Measurements from ENCODE around the gene ANKRD33B.
A peak's percentile ranks its signal among the peaks of the same experiment; 100 is the strongest.
"Not testable (repeated sequence)": the region's sequence is repeated elsewhere in the genome, so short reads cannot be mapped to it uniquely, and the experiment has no call there.

Gene ANKRD33B

DNA sequence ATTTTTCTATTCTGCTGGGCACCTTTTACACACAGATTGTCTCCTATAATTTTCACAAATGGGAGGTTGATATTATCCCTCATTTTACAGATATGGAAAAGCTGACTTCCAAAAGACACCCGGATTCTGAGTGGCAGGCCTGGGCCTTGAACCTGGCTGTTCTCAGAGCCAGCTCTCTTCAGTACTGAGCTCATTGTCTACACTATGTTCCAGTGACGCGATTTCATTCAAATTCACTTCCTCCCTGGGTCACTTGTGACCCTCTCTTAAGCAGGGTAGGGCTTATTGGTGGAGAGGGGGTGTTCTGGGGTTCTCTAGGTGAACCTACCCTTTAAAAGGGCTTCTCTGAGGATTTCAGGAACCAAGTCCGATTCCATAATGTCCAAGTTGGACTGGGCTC, 70.2 kb downstream of the ANKRD33B start:
- DNase-seq (ENCODE audit: low read depth in 4 of 4, low spot score in 1 of 4): no peak

DNA sequence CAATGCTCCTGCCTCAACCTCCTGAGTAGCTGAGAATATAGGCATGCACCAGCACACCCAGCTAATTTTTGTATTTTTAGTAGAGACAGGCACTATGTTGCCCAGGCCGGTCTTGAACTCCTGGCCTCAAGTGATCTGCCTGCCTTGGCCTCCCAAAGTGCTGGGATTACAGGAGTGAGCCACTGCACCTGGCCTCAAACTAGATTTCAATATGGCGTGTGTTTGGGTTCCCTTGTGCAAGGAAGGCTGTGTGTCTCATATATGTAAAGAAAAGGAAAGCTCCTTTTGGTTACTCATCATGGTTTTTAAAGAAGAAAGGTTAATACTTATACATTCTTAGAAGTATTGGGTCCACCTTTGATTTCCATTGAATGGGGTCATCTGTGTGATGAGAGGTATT, 70.7 kb downstream of the ANKRD33B start:
- no peak for DNase-seq (ENCODE audit: low read depth in 4 of 4, low spot score in 1 of 4)

DNA sequence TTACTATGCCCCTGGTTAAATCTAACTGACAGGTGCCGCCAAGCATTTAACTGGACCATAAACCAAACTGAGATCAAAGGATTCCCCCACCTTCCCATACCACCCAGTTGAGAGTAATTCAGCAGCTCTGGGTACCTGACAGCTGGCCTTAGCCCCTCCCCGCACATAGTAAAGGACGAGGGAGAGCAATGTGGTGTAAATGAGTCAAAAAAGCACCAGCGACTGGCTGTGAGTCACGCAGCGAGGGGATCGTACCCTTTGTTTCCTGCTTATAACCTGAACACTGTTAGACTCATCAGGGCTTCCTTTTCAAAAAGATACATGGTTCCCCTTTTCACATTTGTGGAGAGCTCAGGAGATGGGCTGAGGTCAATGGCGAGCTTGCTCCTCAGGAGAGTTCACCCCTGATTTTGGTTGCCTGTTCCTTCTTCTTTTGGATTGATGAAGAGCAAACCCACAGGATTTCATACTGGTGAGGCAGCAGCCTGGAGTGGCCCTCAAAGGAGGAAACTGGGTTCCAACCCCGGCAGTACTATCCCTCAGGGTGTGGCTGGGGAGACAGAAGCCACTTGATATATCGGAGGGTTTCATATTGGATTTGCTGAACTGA, 71.5 kb downstream of the ANKRD33B start:
- DNase-seq (ENCODE audit: low read depth in 4 of 4, low spot score in 1 of 4): peak; percentile 34 to 75 (median 53)

DNA sequence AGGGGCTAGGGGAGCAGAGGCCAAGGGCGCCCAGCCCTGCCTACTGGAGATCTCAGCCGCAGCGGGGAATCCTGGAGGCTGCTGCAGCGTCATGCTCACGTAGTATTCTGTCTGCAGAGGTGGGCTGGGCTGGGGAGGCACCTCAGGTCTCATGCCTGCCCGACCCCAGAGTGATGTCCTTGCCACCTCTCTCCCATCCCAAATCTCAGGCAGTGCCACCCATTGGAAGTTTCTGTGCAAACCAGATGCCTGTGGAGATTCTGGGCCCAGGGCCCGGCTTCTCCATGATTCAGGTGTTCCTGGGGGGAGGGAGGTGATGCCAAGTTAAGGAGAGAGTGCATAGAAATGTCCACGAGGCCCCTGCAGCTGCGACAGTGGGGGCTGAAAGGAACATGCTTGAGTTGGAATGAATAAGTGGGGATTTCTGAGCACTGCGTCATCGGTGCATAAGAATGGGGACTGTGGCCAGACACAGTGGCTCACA, 72.0 kb downstream of the ANKRD33B start:
- DNase-seq (ENCODE audit: low read depth in 4 of 4, low spot score in 1 of 4): peak in 1 of 4 experiments; percentile 34

DNA sequence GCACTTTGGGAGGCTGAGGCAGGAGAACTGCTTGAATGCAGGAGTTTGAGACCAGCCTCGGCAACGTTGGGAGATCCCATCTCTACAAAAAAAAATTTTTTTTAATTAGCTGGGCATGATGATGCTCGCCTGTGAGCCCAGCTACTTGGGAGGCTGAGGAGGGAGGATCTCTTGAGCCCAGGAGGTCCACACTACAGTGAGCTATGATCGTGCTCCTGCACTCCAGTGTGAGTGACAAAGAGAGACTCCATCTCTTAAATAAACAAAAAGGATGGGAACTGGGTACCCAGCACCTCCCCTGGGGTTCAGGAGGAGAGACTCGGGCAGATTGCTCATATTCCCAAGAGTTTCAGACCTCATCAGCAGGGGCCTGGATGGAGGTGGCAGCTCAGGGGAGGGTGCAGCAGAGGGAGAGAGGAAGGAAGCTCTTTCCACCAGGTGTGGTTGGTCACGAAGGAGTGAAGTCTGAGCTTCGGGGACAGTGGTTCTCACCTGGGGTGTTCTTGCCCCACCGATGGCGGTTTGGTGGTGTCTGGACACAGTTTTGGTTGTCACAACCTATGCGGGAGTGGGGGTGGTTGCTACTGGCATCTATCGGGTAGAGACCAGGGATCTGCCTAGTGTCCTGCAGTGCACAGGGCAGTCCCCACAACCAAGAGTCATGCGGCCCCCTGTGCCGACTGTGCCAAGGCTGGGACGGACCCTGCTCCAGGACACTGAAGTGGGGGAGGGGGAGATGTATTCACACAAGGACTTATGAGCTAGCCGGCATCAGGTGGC, 72.7 kb downstream of the ANKRD33B start:
- no peak for DNase-seq (ENCODE audit: low read depth in 4 of 4, low spot score in 1 of 4)

DNA sequence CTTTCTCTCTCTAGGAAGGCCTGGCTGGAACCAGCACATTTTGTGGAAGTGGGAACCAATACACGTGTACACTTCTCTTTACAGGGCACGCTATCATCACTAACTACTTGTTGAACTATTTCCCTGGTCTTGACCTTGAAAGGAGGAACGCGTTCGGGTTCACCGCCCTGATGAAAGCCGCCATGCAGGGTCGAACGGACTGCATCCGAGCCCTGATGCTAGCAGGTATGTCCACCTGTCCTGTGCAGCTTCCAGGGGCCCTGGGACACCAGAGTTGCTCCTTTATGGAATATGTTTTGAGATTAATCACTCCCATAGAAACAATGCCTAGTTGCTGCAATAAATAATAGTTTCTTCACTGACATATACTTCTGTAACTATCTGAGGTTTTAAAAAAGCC, 74.1 kb downstream of the ANKRD33B start:
- DNase-seq (ENCODE audit: low read depth in 4 of 4, low spot score in 1 of 4): no peak

DNA sequence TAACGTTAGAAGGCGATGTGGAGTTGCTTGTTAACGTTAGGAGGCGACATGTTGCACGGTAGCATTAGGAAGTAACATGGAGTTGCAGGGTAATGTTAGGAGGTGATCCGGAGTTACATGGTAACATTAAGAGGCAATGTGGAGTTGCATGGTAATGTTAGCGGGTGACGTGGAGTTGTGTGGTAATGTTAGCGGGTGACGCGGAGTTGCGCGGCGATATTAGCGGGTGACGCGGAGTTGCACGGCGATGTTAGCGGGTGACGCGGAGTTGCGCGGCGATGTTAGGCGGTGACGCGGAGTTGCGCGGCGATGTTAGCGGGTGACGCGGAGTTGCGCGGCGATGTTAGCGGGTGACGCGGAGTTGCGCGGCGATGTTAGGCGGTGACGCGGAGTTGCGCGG, 74.9 kb downstream of the ANKRD33B start:
- DNase-seq (ENCODE audit: low read depth in 4 of 4, low spot score in 1 of 4): not testable (repeated sequence)

DNA sequence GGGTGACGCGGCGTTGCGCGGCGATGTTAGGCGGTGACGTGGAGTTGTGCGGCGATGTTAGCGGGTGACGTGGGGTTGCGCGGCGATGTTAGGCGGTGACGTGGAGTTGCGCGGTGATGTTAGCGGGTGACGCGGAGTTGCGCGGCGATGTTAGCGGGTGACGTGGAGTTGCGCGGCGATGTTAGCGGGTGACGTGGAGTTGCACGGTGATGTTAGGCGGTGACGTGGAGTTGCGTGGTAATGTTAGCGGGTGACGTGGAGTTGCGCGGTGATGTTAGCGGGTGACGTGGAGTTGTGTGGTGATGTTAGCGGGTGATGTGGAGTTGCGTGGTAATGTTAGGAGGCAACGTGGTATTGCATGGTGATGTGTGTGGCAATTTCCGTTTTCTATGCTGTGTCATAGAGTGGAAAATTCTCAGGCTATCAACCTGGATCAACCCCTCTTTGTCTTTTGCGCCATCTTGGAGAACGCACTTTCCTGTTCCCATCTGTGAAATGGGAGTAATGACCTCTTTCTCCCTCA, 76.0 kb downstream of the ANKRD33B start:
- no peak for DNase-seq (ENCODE audit: low read depth in 4 of 4, low spot score in 1 of 4)

DNA sequence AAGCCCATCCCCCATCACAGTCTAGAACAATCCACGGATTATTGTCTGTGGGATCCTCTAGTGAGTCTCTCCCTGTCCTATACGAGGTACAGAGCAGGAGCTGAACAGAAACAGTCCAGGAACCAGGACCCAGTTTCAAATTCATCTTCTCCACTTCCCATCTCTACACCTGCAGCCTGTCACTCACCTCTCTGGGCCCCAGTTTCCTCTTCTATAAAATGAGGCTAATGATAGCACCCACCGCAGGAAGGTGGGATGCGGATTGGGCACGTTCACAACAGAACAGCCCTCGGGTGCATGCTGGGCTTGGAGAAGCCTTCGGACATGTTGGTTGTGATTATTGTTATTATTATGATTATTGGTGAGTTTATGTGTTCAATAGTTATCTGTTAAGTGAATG, 78.5 kb downstream of the ANKRD33B start:
- no peak for DNase-seq (ENCODE audit: low read depth in 4 of 4, low spot score in 1 of 4)

DNA sequence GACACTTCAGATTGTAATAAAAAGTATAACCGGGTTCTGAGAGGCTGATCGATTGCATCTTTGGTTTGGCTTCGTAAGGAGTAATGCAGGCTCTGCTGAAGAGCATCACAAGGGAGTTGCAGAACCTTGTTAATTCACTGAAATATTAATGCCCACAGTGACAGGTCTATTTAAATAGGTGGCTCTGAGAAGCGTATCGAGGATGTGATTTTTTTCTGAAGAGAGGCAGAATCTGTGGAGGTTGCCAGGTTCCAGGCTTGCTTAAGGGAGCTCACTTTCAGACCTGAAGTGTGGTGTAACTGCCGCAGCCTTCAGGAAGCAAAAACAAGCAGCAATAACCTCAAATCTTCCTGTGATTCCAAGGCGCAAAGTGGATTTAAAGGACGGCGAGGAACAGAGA, 80.3 kb downstream of the ANKRD33B start:
- no peak for DNase-seq (ENCODE audit: low read depth in 4 of 4, low spot score in 1 of 4)

DNA sequence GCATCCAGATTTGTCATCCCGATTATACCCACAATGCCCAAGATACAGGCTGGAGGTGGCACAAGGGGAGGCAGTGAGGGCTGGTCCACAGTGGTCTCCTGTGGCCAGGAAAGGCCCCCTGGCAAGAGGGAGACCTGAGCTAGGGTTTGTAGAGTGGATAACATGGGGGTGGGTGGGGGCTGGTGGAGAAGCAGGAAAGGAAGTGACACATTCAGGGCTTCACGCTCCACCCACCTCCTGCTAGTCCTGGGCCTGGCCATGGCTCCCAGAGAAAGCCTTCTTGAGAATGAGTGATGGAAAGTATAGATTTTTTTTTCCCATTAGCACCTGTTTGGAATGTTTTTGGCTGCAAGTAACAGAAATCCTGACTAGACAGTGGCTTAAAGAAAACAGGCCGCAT, 81.3 kb downstream of the ANKRD33B start:
- no peak for DNase-seq (ENCODE audit: low read depth in 4 of 4, low spot score in 1 of 4)

DNA sequence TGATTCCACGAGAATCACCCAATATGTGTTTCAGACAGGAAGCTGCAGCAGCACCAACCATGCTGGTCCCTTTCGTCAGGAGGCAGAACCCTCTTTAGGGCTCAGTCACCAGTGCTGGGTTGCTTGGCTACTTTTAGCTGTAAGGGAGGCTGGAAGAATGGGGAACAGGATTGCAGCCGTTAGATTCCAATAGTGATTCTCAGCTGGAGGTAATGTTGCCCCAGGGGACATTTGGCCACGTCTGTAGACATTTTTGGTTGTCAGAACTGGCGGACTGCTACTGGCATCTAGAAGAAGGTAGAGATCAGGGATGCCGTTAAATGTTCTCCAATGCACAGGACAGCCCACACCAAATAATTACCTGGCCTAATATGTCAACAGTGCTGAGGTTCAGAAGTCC, 81.8 kb downstream of the ANKRD33B start:
- DNase-seq (ENCODE audit: low read depth in 4 of 4, low spot score in 1 of 4): no peak

DNA sequence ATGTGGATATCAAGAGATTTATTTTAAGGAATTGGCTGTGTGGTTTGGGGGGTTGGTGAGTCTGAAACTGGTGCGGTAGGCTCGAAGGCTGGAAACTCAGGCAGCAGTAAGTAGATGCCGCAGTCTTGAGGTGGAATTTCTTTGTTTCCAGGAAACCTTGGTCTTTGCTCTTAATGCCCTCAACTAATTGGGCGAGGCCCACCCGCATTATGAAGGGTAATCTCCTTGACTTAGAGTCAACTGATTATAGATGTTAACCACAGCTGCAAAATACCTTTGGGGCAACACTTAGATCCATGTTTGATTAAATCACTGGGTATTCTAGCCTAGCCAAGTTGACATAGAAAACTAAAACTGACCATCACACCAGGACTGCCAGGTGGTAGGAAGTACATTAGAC, 83.8 kb downstream of the ANKRD33B start:
- no peak for DNase-seq (ENCODE audit: low read depth in 4 of 4, low spot score in 1 of 4)

DNA sequence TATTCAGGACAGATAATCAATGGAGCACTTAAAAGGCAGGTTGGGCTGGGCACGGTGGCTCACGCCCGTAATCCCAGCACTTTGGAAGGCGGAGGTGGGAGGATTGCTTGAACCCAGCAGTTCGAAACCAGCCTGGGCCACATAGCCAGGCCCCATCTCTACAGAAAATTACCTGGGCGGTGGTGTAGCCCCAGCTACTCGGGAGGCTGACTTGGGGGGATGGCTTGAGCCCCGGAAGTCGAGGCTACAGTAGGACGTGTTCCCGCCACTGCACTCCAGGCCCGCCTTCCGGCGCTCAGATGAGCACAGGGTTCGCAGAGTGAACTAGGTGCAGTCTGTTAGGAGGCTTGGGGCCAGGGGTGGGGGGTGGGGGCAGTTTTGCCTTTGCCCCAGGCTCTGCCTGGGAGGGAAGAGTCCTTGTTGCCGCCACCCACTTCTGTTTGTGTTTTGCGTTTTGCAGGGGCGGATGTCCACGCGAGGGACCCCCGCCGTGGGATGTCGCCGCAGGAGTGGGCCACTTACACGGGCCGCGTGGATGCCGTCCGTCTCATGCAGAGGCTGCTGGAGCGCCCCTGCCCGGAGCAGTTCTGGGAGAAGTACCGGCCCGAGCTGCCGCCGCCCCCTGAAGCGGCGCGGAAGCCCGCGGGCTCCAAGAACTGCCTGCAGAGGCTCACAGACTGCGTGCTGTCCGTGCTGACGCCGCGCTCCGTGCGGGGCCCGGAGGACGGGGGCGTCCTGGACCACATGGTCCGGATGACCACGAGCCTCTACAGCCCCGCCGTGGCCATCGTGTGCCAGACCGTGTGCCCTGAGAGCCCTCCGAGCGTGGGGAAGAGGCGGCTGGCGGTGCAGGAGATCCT, 85.2 kb downstream of the ANKRD33B start:
- no peak for DNase-seq (ENCODE audit: low read depth in 4 of 4, low spot score in 1 of 4)

DNA sequence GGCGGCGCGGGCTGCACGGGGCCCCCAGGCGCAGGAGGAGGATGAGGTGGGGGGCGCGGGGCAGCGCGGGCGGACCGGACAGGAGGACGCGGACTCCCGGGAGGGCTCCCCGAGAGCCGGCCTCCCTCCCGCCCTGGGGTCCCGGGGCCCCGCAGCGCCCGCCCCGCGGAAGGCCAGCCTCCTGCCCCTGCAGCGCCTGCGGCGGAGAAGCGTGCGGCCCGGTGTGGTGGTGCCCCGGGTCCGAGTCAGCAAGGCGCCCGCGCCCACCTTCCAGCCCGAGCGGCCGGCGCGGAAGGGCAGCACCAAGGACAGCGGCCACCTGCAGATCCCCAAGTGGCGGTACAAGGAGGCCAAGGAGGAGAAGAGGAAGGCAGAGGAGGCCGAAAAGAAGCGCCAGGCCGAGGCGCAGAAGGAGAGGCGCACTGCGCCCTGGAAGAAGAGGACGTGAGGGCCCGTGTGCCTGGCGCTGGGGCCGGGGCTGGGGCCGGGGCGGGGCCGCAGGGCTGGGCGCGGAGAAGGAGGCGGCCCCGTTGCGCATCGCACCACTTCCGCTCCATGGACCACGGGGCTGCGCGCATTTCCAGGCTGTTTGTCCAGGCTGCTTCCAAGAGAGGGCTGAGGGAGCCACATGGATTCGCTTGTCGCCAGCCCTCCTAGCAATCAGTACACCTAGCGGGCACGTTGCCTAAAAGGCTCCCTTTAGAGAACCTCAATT, 86.0 kb downstream of the ANKRD33B start:
- DNase-seq (ENCODE audit: low read depth in 4 of 4, low spot score in 1 of 4): no peak

DNA sequence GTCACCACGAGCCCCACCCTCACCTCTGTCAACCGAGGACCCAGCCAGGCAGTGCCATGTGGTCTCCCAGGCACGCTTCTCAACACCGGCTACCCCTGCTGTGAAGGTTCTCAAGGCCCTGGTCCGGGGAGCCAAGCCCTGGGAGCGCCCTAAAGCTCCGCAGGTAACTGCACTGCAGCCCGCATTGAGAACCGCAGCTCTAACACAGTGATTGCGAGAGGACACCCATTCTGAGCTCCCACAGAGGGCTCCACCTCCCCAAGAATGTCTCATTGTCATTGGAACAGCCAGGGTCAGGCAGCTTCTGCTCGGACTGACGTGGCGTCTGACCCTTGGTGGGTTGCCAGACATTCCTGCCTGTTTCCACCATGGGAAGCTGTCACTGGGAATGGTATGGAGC, 88.3 kb downstream of the ANKRD33B start:
- no peak for DNase-seq (ENCODE audit: low read depth in 4 of 4, low spot score in 1 of 4)

DNA sequence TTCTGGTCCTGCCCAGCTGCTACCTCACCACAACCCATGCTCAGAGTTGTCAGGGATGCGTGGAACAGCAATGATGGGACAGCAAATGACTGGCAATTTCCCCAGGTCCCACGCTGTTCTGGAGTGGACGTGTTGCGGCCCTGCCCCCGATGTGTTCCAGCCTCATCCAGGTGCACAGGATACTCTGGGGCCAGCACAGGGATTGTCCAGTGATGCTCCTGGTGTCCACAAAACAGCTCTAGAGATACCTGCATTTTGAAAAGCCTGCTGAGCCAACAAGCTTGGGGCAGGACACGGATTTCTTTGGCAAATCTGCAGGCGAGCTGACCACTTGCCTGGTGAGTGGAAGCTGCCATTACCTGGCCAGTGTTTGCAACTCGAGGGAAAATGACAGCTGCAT, 88.7 kb downstream of the ANKRD33B start:
- no peak for DNase-seq (ENCODE audit: low read depth in 4 of 4, low spot score in 1 of 4)

DNA sequence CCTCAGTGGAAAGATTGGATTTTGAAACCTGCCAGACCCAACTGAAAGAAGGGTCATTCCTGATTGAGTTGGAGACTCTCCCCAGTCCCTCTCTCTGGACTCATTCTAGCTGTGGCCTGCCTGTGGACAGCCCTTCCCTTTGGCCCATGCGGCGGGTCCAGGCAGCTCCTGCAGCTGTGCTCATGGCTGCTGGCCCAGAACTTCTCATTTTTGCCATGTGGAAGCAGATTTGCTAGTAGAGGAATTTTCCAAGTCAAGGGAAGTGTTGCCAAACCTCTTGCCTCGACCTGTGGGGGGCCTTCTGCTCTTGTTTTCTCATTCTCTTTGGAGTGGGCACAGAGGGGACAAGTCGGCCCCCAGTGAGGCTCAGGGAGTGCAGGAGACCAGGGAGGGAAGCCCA, 89.2 kb downstream of the ANKRD33B start:
- DNase-seq (ENCODE audit: low read depth in 4 of 4, low spot score in 1 of 4): no peak

DNA sequence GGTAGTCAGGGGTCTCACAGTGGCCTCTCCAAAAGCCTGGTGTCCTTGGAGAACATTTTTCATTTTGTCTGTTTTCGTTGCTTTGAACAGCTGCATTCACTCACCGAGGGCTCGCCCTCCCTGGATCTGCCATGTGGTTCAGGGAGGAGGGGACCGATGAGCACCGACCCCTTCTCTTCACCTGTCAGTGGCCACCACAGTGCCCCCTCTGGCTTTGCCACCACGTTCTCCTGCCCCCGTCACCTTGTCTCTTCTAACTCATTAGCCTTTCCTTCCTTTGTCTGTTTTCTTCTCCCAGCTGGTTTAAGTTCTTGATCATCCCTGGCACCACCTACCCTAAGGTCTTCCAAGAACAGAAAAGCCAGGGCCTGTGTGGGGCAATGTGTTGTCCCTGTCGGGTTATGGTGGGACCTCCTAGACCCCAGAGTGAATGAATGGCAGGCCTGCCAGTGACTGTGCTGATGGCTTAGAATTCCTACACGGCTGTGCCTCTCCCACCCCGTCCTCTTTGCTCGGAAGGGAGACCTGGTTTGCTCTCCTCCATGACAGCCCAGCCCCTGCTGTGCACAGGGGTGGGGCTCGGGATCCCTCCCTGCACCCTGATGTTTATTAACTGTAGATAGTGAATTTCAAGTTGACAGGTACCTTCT, 90.0 kb downstream of the ANKRD33B start:
- DNase-seq (ENCODE audit: low read depth in 4 of 4, low spot score in 1 of 4): no peak

DNA sequence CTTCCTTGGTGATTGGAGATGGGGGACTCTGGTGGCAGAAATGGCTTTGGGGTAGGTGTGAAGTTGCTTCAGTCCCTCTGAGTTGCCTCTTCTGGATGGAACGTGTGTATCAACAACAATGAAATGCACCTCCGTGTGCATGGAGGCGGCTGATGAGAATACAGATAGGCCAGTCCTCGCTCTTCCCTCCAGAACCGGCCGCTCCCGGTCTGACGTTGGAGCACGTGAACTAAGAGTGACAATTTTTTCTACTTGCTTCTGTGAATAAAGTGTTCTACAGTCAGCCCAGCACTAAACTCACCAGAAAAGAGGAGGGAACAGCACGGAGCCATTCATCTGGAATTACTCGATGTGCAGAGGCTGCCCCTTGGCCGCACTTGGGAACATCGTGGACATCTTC, 90.7 kb downstream of the ANKRD33B start:
- DNase-seq (ENCODE audit: low read depth in 4 of 4, low spot score in 1 of 4): no peak
